Activated CD4-positive, alpha-beta memory T cell treated with anti-CD3 and anti-CD28 coated beads, Interleukin-2, amount 10 ng/mL, durations not matched to agents 7 days and 5 days (primary cell): ENCODE results near the gene EN1. TPM values are rescaled to one million over a fixed set of nuclear protein-coding genes. Genes with fewer than 3 reads are reported as not detected.
A peak's percentile ranks its signal among the peaks of the same experiment; 100 is the strongest.

Experiments
- CTCF ChIA-PET: fragments of 350-600 bp; sonication (Branson Sonifier 250); formaldehyde crosslinking; loops from one replicate; lab custom pipeline; 2021; ENCODE audit warnings: antibody characterized with exemption, inconsistent platforms; lab: Charles Lee
- POLR2A ChIA-PET: fragments of 350-600 bp; sonication (Branson Sonifier 250); formaldehyde crosslinking; loops from one replicate; lab custom pipeline; 2021; ENCODE audit warnings: antibody characterized with exemption; lab: Charles Lee
- DNase-seq: peaks from one replicate; pipeline ENCODE4 v3.0.0-alpha.2; 2020
- H3K27ac Mint-ChIP-seq: one replicate; pipeline ENCODE4 v1.8.0; 2021; ENCODE audit warnings: mild to moderate bottlenecking, mixed read lengths
- H3K27me3 Mint-ChIP-seq: one replicate; pipeline ENCODE4 v1.8.0; 2021; ENCODE audit warnings: mixed read lengths
- H3K36me3 Mint-ChIP-seq: one replicate; pipeline ENCODE4 v1.8.0; 2021; ENCODE audit warnings: low read depth, mixed read lengths
- H3K4me1 Mint-ChIP-seq: one replicate; pipeline ENCODE4 v1.8.0; 2021; ENCODE audit warnings: mixed read lengths
- H3K4me3 Mint-ChIP-seq: one replicate; pipeline ENCODE4 v1.8.0; 2021; ENCODE audit warnings: mild to moderate bottlenecking, mixed read lengths
- H3K9me3 Mint-ChIP-seq: one replicate; pipeline ENCODE4 v1.8.0; 2021; ENCODE audit warnings: mixed read lengths
- total RNA-seq, 2 experiments: library from RNA; stranded (reverse); gene quantifications; one replicate each; pipeline ENCODE4 v1.2.3, GENCODE V29; 2021

Gene EN1
- total RNA-seq, 2 experiments from 2014 or later = not detected

GRCh38 chr2:118853129-118853640, 5.7 kb upstream of the EN1 start:
- Mint-ChIP-seq H3K27ac (no peak overlapping the region), H3K27me3 (peaks cover 88% of the 10 kb centered on the region), H3K4me1 (peaks cover 11% of the 10 kb centered on the region), H3K9me3 (no peaks in the 10 kb centered on the region), H3K36me3 (peaks cover 6% of the 10 kb centered on the region), H3K4me3 (no peak overlapping the region)
- ChIA-PET POLR2A (no interaction called here), CTCF (no interaction called here)
- no peak for DNase-seq

- no peak for DNase-seq
- Mint-ChIP-seq H3K27ac (no peak overlapping the region), H3K4me1 (peaks cover 12% of the 10 kb centered on the region), H3K9me3 (no peaks in the 10 kb centered on the region), H3K36me3 (peaks cover 8% of the 10 kb centered on the region), H3K27me3 (peaks cover 86% of the 10 kb centered on the region), H3K4me3 (no peak overlapping the region)
- ChIA-PET CTCF (no interaction called here), POLR2A (no interaction called here)
Observed at GRCh38 chr2:118852605-118853128, 5.2 kb upstream of the EN1 start.

- H3K36me3 Mint-ChIP-seq = peaks cover 10% of the 10 kb centered on the region
- H3K27ac Mint-ChIP-seq = no peak overlapping the region
- H3K27me3 Mint-ChIP-seq = peaks cover 83% of the 10 kb centered on the region
- CTCF ChIA-PET = no interaction called here
- H3K9me3 Mint-ChIP-seq = no peaks in the 10 kb centered on the region
- DNase-seq = no peak
- peaks cover 14% of the 10 kb centered on the region for H3K4me1 Mint-ChIP-seq
- peak overlapping the region; percentile 30 for H3K4me3 Mint-ChIP-seq
- POLR2A ChIA-PET = no interaction called here
Observed at GRCh38 chr2:118851650-118852049, 4.2 kb upstream of the EN1 start.

GRCh38 chr2:118850901-118851415, 3.5 kb upstream of the EN1 start:
- peaks cover 10% of the 10 kb centered on the region for H3K36me3 Mint-ChIP-seq

GRCh38 chr2:118850168-118850900, 2.9 kb upstream of the EN1 start:
- peak; percentile 10 for DNase-seq
- Mint-ChIP-seq H3K27ac (peak overlapping the region; percentile 40), H3K36me3 (peaks cover 10% of the 10 kb centered on the region), H3K27me3 (peaks cover 81% of the 10 kb centered on the region), H3K4me3 (no peak overlapping the region), H3K9me3 (no peaks in the 10 kb centered on the region), H3K4me1 (peaks cover 7% of the 10 kb centered on the region)
- CTCF ChIA-PET = no interaction called here
- POLR2A ChIA-PET = no interaction called here

More at GRCh38 chr2:118850901-118851415, 3.5 kb upstream of the EN1 start:
- no peak for DNase-seq
- ChIA-PET CTCF (no interaction called here), POLR2A (no interaction called here)
- H3K4me3 Mint-ChIP-seq = no peak overlapping the region
- H3K4me1 Mint-ChIP-seq = peaks cover 10% of the 10 kb centered on the region
- H3K9me3 Mint-ChIP-seq = no peaks in the 10 kb centered on the region
- H3K27me3 Mint-ChIP-seq = peaks cover 79% of the 10 kb centered on the region
- H3K27ac Mint-ChIP-seq = no peak overlapping the region

GRCh38 chr2:118849226-118850167, 2.0 kb upstream of the EN1 start:
- Mint-ChIP-seq H3K27ac (peak overlapping the region; percentile 36), H3K27me3 (peaks cover 83% of the 10 kb centered on the region), H3K4me3 (no peak overlapping the region), H3K4me1 (peaks cover 6% of the 10 kb centered on the region), H3K36me3 (peaks cover 13% of the 10 kb centered on the region), H3K9me3 (no peaks in the 10 kb centered on the region)
- POLR2A ChIA-PET = interaction anchor here (1.6 kb wide), 1 partner anchor 11 kb away, joined by 4 read pairs; no protein-coding TSS in a partner anchor
- CTCF ChIA-PET = no interaction called here
- DNase-seq = peak; percentile 14

GRCh38 chr2:118848381-118849225, 1.2 kb upstream of the EN1 start:
- H3K36me3 Mint-ChIP-seq = peaks cover 11% of the 10 kb centered on the region
- no peaks in the 10 kb centered on the region for H3K9me3 Mint-ChIP-seq
- peak overlapping the region; percentile 28 for H3K4me3 Mint-ChIP-seq
- H3K4me1 Mint-ChIP-seq = peaks cover 4% of the 10 kb centered on the region
- POLR2A ChIA-PET = interaction anchor here (1.6 kb wide), 1 partner anchor 12 kb away, joined by 4 read pairs; no protein-coding TSS in a partner anchor
- H3K27ac Mint-ChIP-seq = peak overlapping the region; percentile 64
- peaks cover 82% of the 10 kb centered on the region for H3K27me3 Mint-ChIP-seq
- CTCF ChIA-PET = no interaction called here
- DNase-seq = peak; percentile 9

GRCh38 chr2:118847762-118848172, 319 bp upstream of the EN1 start:
- no peak for DNase-seq
- H3K4me3 Mint-ChIP-seq = no peak overlapping the region
- peaks cover 11% of the 10 kb centered on the region for H3K36me3 Mint-ChIP-seq
- ChIA-PET CTCF (interaction anchor here (0.8 kb wide), 2 partner anchors 8 to 16 kb away, joined by 3 read pairs; no protein-coding TSS in a partner anchor), POLR2A (interaction anchor here (1.6 kb wide), 1 partner anchor 13 kb away, joined by 4 read pairs; no protein-coding TSS in a partner anchor)
- peaks cover 81% of the 10 kb centered on the region for H3K27me3 Mint-ChIP-seq
- no peaks in the 10 kb centered on the region for H3K9me3 Mint-ChIP-seq
- H3K27ac Mint-ChIP-seq = no peak overlapping the region
- H3K4me1 Mint-ChIP-seq = peaks cover 4% of the 10 kb centered on the region

GRCh38 chr2:118846442-118846952, 951 bp downstream of the EN1 start:
- Mint-ChIP-seq H3K9me3 (no peaks in the 10 kb centered on the region), H3K27ac (no peak overlapping the region), H3K4me3 (no peak overlapping the region), H3K36me3 (peaks cover 11% of the 10 kb centered on the region), H3K4me1 (peaks cover 7% of the 10 kb centered on the region), H3K27me3 (peaks cover 79% of the 10 kb centered on the region)
- DNase-seq = no peak
- CTCF ChIA-PET = interaction anchor here (0.8 to 4.8 kb wide), 2 partner anchors 10 to 15 kb away, joined by 3 to 16 read pairs; no protein-coding TSS in a partner anchor
- POLR2A ChIA-PET = no interaction called here

- ChIA-PET CTCF (interaction anchor here (1.3 to 4.8 kb wide), 2 partner anchors 10 to 813 kb away, joined by 3 to 16 read pairs; no protein-coding TSS in a partner anchor), POLR2A (no interaction called here)
- peak overlapping the region; percentile 31 for H3K27ac Mint-ChIP-seq
- peak; percentile 14 for DNase-seq
- peaks cover 7% of the 10 kb centered on the region for H3K4me1 Mint-ChIP-seq
- no peaks in the 10 kb centered on the region for H3K9me3 Mint-ChIP-seq
- H3K27me3 Mint-ChIP-seq = peaks cover 79% of the 10 kb centered on the region
- H3K36me3 Mint-ChIP-seq = peaks cover 11% of the 10 kb centered on the region
- H3K4me3 Mint-ChIP-seq = no peak overlapping the region
Observed at GRCh38 chr2:118845522-118846441, 1.7 kb downstream of the EN1 start.

- H3K27ac Mint-ChIP-seq = no peak overlapping the region
- H3K27me3 Mint-ChIP-seq = peaks cover 79% of the 10 kb centered on the region
- H3K4me3 Mint-ChIP-seq = no peak overlapping the region
- POLR2A ChIA-PET = no interaction called here
- peaks cover 7% of the 10 kb centered on the region for H3K4me1 Mint-ChIP-seq
- DNase-seq = no peak
- H3K36me3 Mint-ChIP-seq = peaks cover 11% of the 10 kb centered on the region
- CTCF ChIA-PET = interaction anchor here (1.3 to 4.8 kb wide), 2 partner anchors 11 to 812 kb away, joined by 3 to 16 read pairs; no protein-coding TSS in a partner anchor
- H3K9me3 Mint-ChIP-seq = no peaks in the 10 kb centered on the region
Observed at GRCh38 chr2:118845005-118845521, 2.4 kb downstream of the EN1 start.
